Thyroid gland (tissue), 4 donors: ENCODE results near the gene PLCD3.

Experiments used
- CTCF ChIP-seq, 6 experiments: fragments of 200-600 bp in 3 of 6; fragments of 450-650 bp in 3 of 6; sonication (generic) in 3 of 6; IDR thresholded peaks; one replicate each; pipeline ENCODE4 v1.5.1; 2016 to 2019; ENCODE audit warnings: antibody characterized with exemption in 6 of 6, mild to moderate bottlenecking in 2 of 6, inconsistent platforms in 1 of 6, moderate library complexity in 1 of 6
- POLR2A ChIP-seq, 2 donors: fragments of 450-650 bp; IDR thresholded peaks; one replicate each; pipeline ENCODE4 v1.6.1; 2017; ENCODE audit warnings: antibody characterized with exemption in 2 of 2, mild to moderate bottlenecking in 2 of 2, moderate library complexity in 1 of 2

GRCh38 chr17:45077643-45078042 is 54.7 kb downstream of the PLCD3 start:
- TF ChIP-seq POLR2A (IDR thresholded peaks at IDR 0.05) (no peak), CTCF (IDR thresholded peaks at IDR 0.05) (no peak)
